ENCODE data around the gene TOM1L2.

Gene TOM1L2

GRCh38 chr17:17884391-17885357 lies 87.5 kb downstream of the TOM1L2 start:
- no peak overlapping the region for H3K4me2 ChIP-seq (ENCODE audit: low read depth, low read length)

GRCh38 chr17:17883801-17884200 lies 88.4 kb downstream of the TOM1L2 start:
- H3K9ac ChIP-seq (ENCODE audit: low read length): no peak overlapping the region
- no peak overlapping the region for H3K4me3 ChIP-seq (ENCODE audit: low read length)
- no peak overlapping the region for H2AFZ ChIP-seq (ENCODE audit: low read length)
- H3K27me3 ChIP-seq (replicated peaks; ENCODE audit: insufficient read depth, low read length): no peaks in the 10 kb centered on the region
- H3K4me1 ChIP-seq (ENCODE audit: low read length): no peaks in the 10 kb centered on the region
- H3K9me3 ChIP-seq (replicated peaks; ENCODE audit: insufficient read depth, low read length): no peaks in the 10 kb centered on the region
- H4K20me1 ChIP-seq (ENCODE audit: insufficient read depth, low read length): no peaks in the 10 kb centered on the region
- no peaks in the 10 kb centered on the region for H3K36me3 ChIP-seq (replicated peaks; ENCODE audit: insufficient read depth, low read length)
- no peaks in the 10 kb centered on the region for H3K79me2 ChIP-seq (ENCODE audit: low read length)
- H3K9me2 ChIP-seq (replicated peaks; ENCODE audit: insufficient read depth, low read length): no peaks in the 10 kb centered on the region
- H3K27ac ChIP-seq (ENCODE audit: low read length): no peak overlapping the region
- H3F3A ChIP-seq (ENCODE audit: insufficient read depth, low read length): no peaks in the 10 kb centered on the region
- TF ChIP-seq EZH2phosphoT487 (IDR thresholded peaks at IDR 0.05; ENCODE audit: low read length): no peak
- TF ChIP-seq EZH2 (optimal IDR thresholded peaks at IDR 0.05; ENCODE audit: low read depth, low read length): no peak
- TF ChIP-seq CTCF (IDR thresholded peaks at IDR 0.05; ENCODE audit: low read length): no peak
- H3K4me2 ChIP-seq (ENCODE audit: low read depth, low read length): no peak overlapping the region
- DNase-seq: no peak

More at GRCh38 chr17:17884391-17885357, 87.5 kb downstream of the TOM1L2 start:
- no peaks in the 10 kb centered on the region for H4K20me1 ChIP-seq (ENCODE audit: insufficient read depth, low read length)
- H3K27me3 ChIP-seq (replicated peaks; ENCODE audit: insufficient read depth, low read length): no peaks in the 10 kb centered on the region
- no peaks in the 10 kb centered on the region for H3K79me2 ChIP-seq (ENCODE audit: low read length)
- no peaks in the 10 kb centered on the region for H3K9me3 ChIP-seq (replicated peaks; ENCODE audit: insufficient read depth, low read length)
- no peak overlapping the region for H3K9ac ChIP-seq (ENCODE audit: low read length)
- no peak overlapping the region for H3K27ac ChIP-seq (ENCODE audit: low read length)
- TF ChIP-seq CTCF (IDR thresholded peaks at IDR 0.05; ENCODE audit: low read length) (no peak), EZH2phosphoT487 (IDR thresholded peaks at IDR 0.05; ENCODE audit: low read length) (no peak), EZH2 (optimal IDR thresholded peaks at IDR 0.05; ENCODE audit: low read depth, low read length) (no peak)
- no peaks in the 10 kb centered on the region for H3K36me3 ChIP-seq (replicated peaks; ENCODE audit: insufficient read depth, low read length)
- no peak overlapping the region for H3K4me3 ChIP-seq (ENCODE audit: low read length)
- no peaks in the 10 kb centered on the region for H3F3A ChIP-seq (ENCODE audit: insufficient read depth, low read length)
- H3K9me2 ChIP-seq (replicated peaks; ENCODE audit: insufficient read depth, low read length): no peaks in the 10 kb centered on the region
- H3K4me1 ChIP-seq (ENCODE audit: low read length): no peaks in the 10 kb centered on the region
- H2AFZ ChIP-seq (ENCODE audit: low read length): no peak overlapping the region
- DNase-seq: no peak

- Histone ChIP-seq H3K27me3 (replicated peaks; ENCODE audit: insufficient read depth, low read length) (no peaks in the 10 kb centered on the region), H3K9me2 (replicated peaks; ENCODE audit: insufficient read depth, low read length) (no peaks in the 10 kb centered on the region), H3K4me1 (ENCODE audit: low read length) (no peaks in the 10 kb centered on the region), H3K79me2 (ENCODE audit: low read length) (no peaks in the 10 kb centered on the region), H3K4me3 (ENCODE audit: low read length) (no peak overlapping the region), H3K27ac (ENCODE audit: low read length) (no peak overlapping the region), H3K4me2 (ENCODE audit: low read depth, low read length) (no peak overlapping the region), H3K36me3 (replicated peaks; ENCODE audit: insufficient read depth, low read length) (no peaks in the 10 kb centered on the region), H4K20me1 (ENCODE audit: insufficient read depth, low read length) (no peaks in the 10 kb centered on the region), H2AFZ (ENCODE audit: low read length) (no peak overlapping the region), H3K9ac (ENCODE audit: low read length) (no peak overlapping the region), H3F3A (ENCODE audit: insufficient read depth, low read length) (no peaks in the 10 kb centered on the region), H3K9me3 (replicated peaks; ENCODE audit: insufficient read depth, low read length) (no peaks in the 10 kb centered on the region)
- no peak for DNase-seq
- TF ChIP-seq CTCF (IDR thresholded peaks at IDR 0.05; ENCODE audit: low read length): no peak
- no peak for TF ChIP-seq EZH2phosphoT487 (IDR thresholded peaks at IDR 0.05; ENCODE audit: low read length)
- no peak for TF ChIP-seq EZH2 (optimal IDR thresholded peaks at IDR 0.05; ENCODE audit: low read depth, low read length)
Measured at GRCh38 chr17:17882082-17882581, 90.1 kb downstream of the TOM1L2 start.

Data from MM.1S (cell line).